Smooth muscle cell (in vitro differentiated cells): ENCODE data around the gene HOXB6. TPM values are rescaled to one million over a fixed set of nuclear protein-coding genes. Genes with fewer than 3 reads are reported as not detected.

ENCODE experiments used
- DNase-seq: peaks from one replicate; lab custom pipeline; 2025; ENCODE audit not compliant: unreplicated experiment; lab: John Stamatoyannopoulos, UW
- H2AFZ ChIP-seq: fragments of 200-600 bp; sonication (generic); 2 replicates; pipeline ENCODE4 v1.6.0; 2016; ENCODE audit warnings: antibody characterized with exemption, low read depth, mild to moderate bottlenecking
- H3F3A ChIP-seq: fragments of 200-600 bp; sonication (generic); 2 replicates; pipeline ENCODE4 v1.6.0; 2017; ENCODE audit warnings: antibody characterized with exemption, low read depth
- H3K27ac ChIP-seq: fragments of 200-600 bp; sonication (generic); 2 replicates; pipeline ENCODE4 v1.5.1; 2016; ENCODE audit warnings: low read depth, mild to moderate bottlenecking
- H3K27me3 ChIP-seq: fragments of 200-600 bp; sonication (generic); 2 replicates; pipeline ENCODE4 v1.6.1; 2016; ENCODE audit warnings: low read depth, mild to moderate bottlenecking
- H3K36me3 ChIP-seq: fragments of 200-600 bp; sonication (generic); 2 replicates; pipeline ENCODE4 v1.5.1; 2016; ENCODE audit warnings: low read depth
- H3K4me1 ChIP-seq: fragments of 200-600 bp; sonication (generic); 2 replicates; pipeline ENCODE4 v1.5.1; 2016; ENCODE audit warnings: low read depth
- H3K4me2 ChIP-seq: fragments of 200-600 bp; sonication (generic); 2 replicates; pipeline ENCODE4 v1.6.0; 2016; ENCODE audit warnings: mild to moderate bottlenecking
- H3K4me3 ChIP-seq: fragments of 200-600 bp; sonication (generic); 2 replicates; pipeline ENCODE4 v1.5.1; 2016; ENCODE audit warnings: mild to moderate bottlenecking
- H3K79me2 ChIP-seq: fragments of 200-600 bp; sonication (generic); 2 replicates; pipeline ENCODE4 v1.6.0; 2016; ENCODE audit warnings: low read depth, mild to moderate bottlenecking
- H3K9ac ChIP-seq: fragments of 200-600 bp; sonication (generic); 2 replicates; pipeline ENCODE4 v1.6.0; 2016; ENCODE audit warnings: low read depth
- H3K9me3 ChIP-seq: fragments of 200-600 bp; sonication (generic); replicated peaks from 2 replicates; pipeline ENCODE4 v1.5.1; 2016; ENCODE audit warnings: low read depth
- H4K20me1 ChIP-seq: fragments of 200-600 bp; sonication (generic); 2 replicates; pipeline ENCODE4 v1.6.0; 2016; ENCODE audit warnings: low read depth
- WGBS: methylation state at CpG from one replicate; pipeline ENCODE4 v1.1.7; 2016; ENCODE audit warnings: low lambda C conversion rate; 5-methylcytosine and 5-hydroxymethylcytosine counted together
- polyA plus RNA-seq: library from polyadenylated mRNA; unstranded; fragments of >200 nt; fragmentation: Nextera tagmentation; extraction: Ambion mirVana; gene quantifications from 2 replicates; pipeline ENCODE4 v1.2.1, GENCODE V29; 2016
- total RNA-seq: library from RNA; depleted of rRNA; stranded (reverse); fragments of >200 nt; gene quantifications from 2 replicates; pipeline ENCODE4 v1.2.3, GENCODE V29; 2014
- TF ChIP-seq, protein P1 (sequence below): fragments of 200-600 bp; sonication (generic); IDR thresholded peaks from 2 replicates; pipeline ENCODE4 v1.5.1; 2017; ENCODE audit warnings: borderline replicate concordance, mild to moderate bottlenecking, antibody characterized with exemption; ENCODE audit not compliant: insufficient read depth, poor library complexity, severe bottlenecking

HOXB6 gene
- total and polyA plus RNA-seq, 2 experiments from 2014 or later = 6.3 to 9.3 TPM

DNA sequence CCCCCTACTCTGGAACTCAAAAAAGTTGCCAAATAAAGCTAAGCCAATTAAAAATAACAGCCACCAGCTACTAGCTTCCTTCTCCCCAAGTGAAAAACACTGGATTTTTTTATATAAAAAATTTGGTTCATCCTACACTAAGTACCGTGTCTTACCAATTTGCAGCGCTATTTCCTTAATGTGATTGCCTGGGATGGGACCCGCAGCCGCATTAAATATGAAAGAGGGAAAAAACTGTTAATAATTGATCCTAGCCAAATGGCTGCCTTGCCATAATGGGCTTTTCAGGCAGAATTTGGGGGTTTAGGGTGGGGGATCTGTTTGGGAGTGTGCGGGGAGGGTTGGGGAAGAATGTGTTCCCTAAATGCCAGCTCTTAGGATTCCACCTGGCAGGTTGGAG lies 19.3 kb upstream of the HOXB6 start:
- no peaks in the 10 kb centered on the region for H3F3A ChIP-seq
- DNase-seq = no peak
- H3K27ac ChIP-seq = no peak overlapping the region
- TF ChIP-seq, protein P1, sequence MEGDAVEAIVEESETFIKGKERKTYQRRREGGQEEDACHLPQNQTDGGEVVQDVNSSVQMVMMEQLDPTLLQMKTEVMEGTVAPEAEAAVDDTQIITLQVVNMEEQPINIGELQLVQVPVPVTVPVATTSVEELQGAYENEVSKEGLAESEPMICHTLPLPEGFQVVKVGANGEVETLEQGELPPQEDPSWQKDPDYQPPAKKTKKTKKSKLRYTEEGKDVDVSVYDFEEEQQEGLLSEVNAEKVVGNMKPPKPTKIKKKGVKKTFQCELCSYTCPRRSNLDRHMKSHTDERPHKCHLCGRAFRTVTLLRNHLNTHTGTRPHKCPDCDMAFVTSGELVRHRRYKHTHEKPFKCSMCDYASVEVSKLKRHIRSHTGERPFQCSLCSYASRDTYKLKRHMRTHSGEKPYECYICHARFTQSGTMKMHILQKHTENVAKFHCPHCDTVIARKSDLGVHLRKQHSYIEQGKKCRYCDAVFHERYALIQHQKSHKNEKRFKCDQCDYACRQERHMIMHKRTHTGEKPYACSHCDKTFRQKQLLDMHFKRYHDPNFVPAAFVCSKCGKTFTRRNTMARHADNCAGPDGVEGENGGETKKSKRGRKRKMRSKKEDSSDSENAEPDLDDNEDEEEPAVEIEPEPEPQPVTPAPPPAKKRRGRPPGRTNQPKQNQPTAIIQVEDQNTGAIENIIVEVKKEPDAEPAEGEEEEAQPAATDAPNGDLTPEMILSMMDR = no peak
- no peaks in the 10 kb centered on the region for H3K36me3 ChIP-seq
- 29% methylated on average over 5 of the region's 5 CpGs for WGBS
- no peak overlapping the region for H2AFZ ChIP-seq
- H3K9me3 ChIP-seq = no peaks in the 10 kb centered on the region
- peaks cover 15% of the 10 kb centered on the region for H3K4me1 ChIP-seq
- H3K4me3 ChIP-seq = peak overlapping the region; percentile 78
- peak overlapping the region; percentile 99 for H3K4me2 ChIP-seq
- H3K79me2 ChIP-seq = peaks cover 38% of the 10 kb centered on the region
- peaks cover 94% of the 10 kb centered on the region for H3K27me3 ChIP-seq
- H3K9ac ChIP-seq = no peak overlapping the region
- H4K20me1 ChIP-seq = peaks cover 56% of the 10 kb centered on the region

DNA sequence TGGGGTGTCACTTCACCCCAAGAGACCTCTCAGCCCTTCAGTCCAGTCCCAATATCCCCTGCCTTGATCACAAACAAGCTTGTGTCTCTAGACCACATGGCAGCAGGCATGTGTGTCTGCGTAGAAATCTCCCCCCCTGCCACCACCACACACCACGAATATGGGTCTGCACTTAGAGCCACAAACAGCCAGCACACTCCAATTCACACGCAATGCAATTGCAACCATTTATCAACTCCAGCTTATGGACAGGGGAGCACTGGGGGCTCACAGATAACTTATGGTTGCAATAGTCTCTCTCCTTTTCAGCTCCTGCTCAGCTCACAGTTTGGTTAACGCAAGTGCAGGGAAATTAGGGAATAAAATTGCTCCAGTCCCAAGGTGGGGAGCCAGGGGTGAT lies 18.8 kb upstream of the HOXB6 start:
- H3K9me3 ChIP-seq = no peaks in the 10 kb centered on the region
- no peaks in the 10 kb centered on the region for H3F3A ChIP-seq
- H2AFZ ChIP-seq = no peak overlapping the region
- peak overlapping the region; percentile 99 for H3K4me2 ChIP-seq
- DNase-seq = no peak
- peaks cover 15% of the 10 kb centered on the region for H3K4me1 ChIP-seq
- TF ChIP-seq, protein P1 = no peak
- 27% methylated on average over 4 of the region's 4 CpGs for WGBS
- H3K27me3 ChIP-seq = peaks cover 93% of the 10 kb centered on the region
- no peak overlapping the region for H3K4me3 ChIP-seq
- no peak overlapping the region for H3K9ac ChIP-seq
- H3K36me3 ChIP-seq = no peaks in the 10 kb centered on the region
- no peak overlapping the region for H3K27ac ChIP-seq
- H4K20me1 ChIP-seq = peaks cover 56% of the 10 kb centered on the region
- H3K79me2 ChIP-seq = peaks cover 38% of the 10 kb centered on the region

DNA sequence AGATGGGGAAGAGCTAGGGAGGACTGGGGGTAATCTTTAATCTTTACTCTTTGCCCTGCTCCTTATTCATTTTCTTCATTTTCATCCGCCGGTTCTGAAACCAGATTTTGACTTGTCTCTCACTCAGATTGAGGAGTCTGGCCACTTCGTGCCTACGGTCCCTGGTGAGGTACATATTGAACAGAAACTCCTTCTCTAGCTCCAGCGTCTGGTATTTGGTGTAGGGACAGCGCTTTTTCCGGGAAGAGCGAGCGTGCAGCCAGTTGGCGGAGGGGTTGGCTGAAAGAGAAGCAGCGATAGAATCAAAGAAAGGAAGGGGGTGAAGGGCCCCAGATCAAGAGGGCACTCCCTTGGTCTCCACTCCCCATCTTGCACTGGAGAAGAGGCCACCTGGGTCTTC lies 18.1 kb upstream of the HOXB6 start:
- peaks cover 61% of the 10 kb centered on the region for H4K20me1 ChIP-seq
- peaks cover 92% of the 10 kb centered on the region for H3K27me3 ChIP-seq
- H3K27ac ChIP-seq = no peak overlapping the region
- no peak overlapping the region for H3K4me3 ChIP-seq
- no peak overlapping the region for H2AFZ ChIP-seq
- no peaks in the 10 kb centered on the region for H3K9me3 ChIP-seq
- H3K4me1 ChIP-seq = peaks cover 15% of the 10 kb centered on the region
- H3F3A ChIP-seq = no peaks in the 10 kb centered on the region
- no peak overlapping the region for H3K9ac ChIP-seq
- peak overlapping the region; percentile 99 for H3K4me2 ChIP-seq
- 40% methylated on average over 11 of the region's 11 CpGs for WGBS
- H3K36me3 ChIP-seq = no peaks in the 10 kb centered on the region
- TF ChIP-seq, protein P1 = no peak
- peaks cover 44% of the 10 kb centered on the region for H3K79me2 ChIP-seq
- no peak for DNase-seq
